Measurements from ENCODE around the gene SP140L. TPM values are rescaled to one million over a fixed set of nuclear protein-coding genes. Genes with fewer than 3 reads are reported as not detected.
A peak's percentile ranks its signal among the peaks of the same experiment; 100 is the strongest.

SP140L gene
- polyA plus RNA-seq, 4 donors: 11.8 to 15.4 (median 13.0) TPM

- Histone ChIP-seq H3K9me3 (ENCODE audit: control insufficient read depth in 2 of 2, insufficient read depth in 1 of 2, low read depth in 1 of 2, low read length in 1 of 2) (peaks cover 0 to 14% of the 10 kb centered on the region in 2 donors), H3K4me1 (ENCODE audit: control insufficient read depth in 3 of 3, insufficient read depth in 2 of 3, low read depth in 1 of 3, low read length in 2 of 3) (peaks cover 0 to 4% (median 2%) of the 10 kb centered on the region in 3 donors), H3K27me3 (ENCODE audit: control insufficient read depth in 3 of 3, insufficient read depth in 3 of 3, low read length in 3 of 3) (no peaks in the 10 kb centered on the region), H3K36me3 (ENCODE audit: control insufficient read depth in 3 of 3, insufficient read depth in 2 of 3, low read depth in 1 of 3, low read length in 3 of 3) (peaks cover 0 to 8% (median under 1%) of the 10 kb centered on the region in 3 donors), H3K4me3 (ENCODE audit: low read depth in 1 of 3, low read length in 3 of 3) (no peak overlapping the region), H3K27ac (ENCODE audit: low read depth in 1 of 3, low read length in 2 of 3) (no peak overlapping the region)
- WGBS, 3 donors: 98 to 100% (median 100%) methylated on average over 1 of the region's 1 CpG
- FAIRE-seq (no peak), DNase-seq (no peak)
Observed at GRCh38 chr2:230346465-230346864, 19.5 kb downstream of the SP140L start.

GRCh38 chr2:230346921-230347533, 20.0 kb downstream of the SP140L start:
- Histone ChIP-seq H3K27ac (ENCODE audit: low read depth in 1 of 3, low read length in 2 of 3) (no peak overlapping the region), H3K27me3 (ENCODE audit: control insufficient read depth in 3 of 3, insufficient read depth in 3 of 3, low read length in 3 of 3) (no peaks in the 10 kb centered on the region), H3K36me3 (ENCODE audit: control insufficient read depth in 3 of 3, insufficient read depth in 2 of 3, low read depth in 1 of 3, low read length in 3 of 3) (peaks cover 2 to 11% (median 3%) of the 10 kb centered on the region in 3 donors), H3K9me3 (ENCODE audit: control insufficient read depth in 2 of 2, insufficient read depth in 1 of 2, low read depth in 1 of 2, low read length in 1 of 2) (peaks cover 0 to 14% of the 10 kb centered on the region in 2 donors), H3K4me3 (ENCODE audit: low read depth in 1 of 3, low read length in 3 of 3) (no peak overlapping the region), H3K4me1 (ENCODE audit: control insufficient read depth in 3 of 3, insufficient read depth in 2 of 3, low read depth in 1 of 3, low read length in 2 of 3) (peaks cover 0 to 4% (median 2%) of the 10 kb centered on the region in 3 donors)
- no peak for DNase-seq
- FAIRE-seq: no peak
- 91 to 96% (median 92%) methylated on average over 1 of the region's 1 CpG for WGBS, 3 donors

GRCh38 chr2:230347659-230348305, 20.8 kb downstream of the SP140L start:
- Histone ChIP-seq H3K27ac (ENCODE audit: low read depth in 1 of 3, low read length in 2 of 3) (peak overlapping the region in 1 of 3 donors; percentile 9), H3K4me1 (ENCODE audit: control insufficient read depth in 3 of 3, insufficient read depth in 2 of 3, low read depth in 1 of 3, low read length in 2 of 3) (peaks cover 0 to 4% (median 2%) of the 10 kb centered on the region in 3 donors), H3K27me3 (ENCODE audit: control insufficient read depth in 3 of 3, insufficient read depth in 3 of 3, low read length in 3 of 3) (no peaks in the 10 kb centered on the region), H3K36me3 (ENCODE audit: control insufficient read depth in 3 of 3, insufficient read depth in 2 of 3, low read depth in 1 of 3, low read length in 3 of 3) (peaks cover 2 to 11% (median 5%) of the 10 kb centered on the region in 3 donors), H3K4me3 (ENCODE audit: low read depth in 1 of 3, low read length in 3 of 3) (no peak overlapping the region), H3K9me3 (ENCODE audit: control insufficient read depth in 2 of 2, insufficient read depth in 1 of 2, low read depth in 1 of 2, low read length in 1 of 2) (peaks cover 0 to 14% of the 10 kb centered on the region in 2 donors)
- DNase-seq (peak in 1 of 2 donors; percentile 45), FAIRE-seq (no peak)
- 75 to 82% (median 78%) methylated on average over 6 of the region's 6 CpGs for WGBS, 3 donors

- Histone ChIP-seq H3K36me3 (ENCODE audit: control insufficient read depth in 3 of 3, insufficient read depth in 2 of 3, low read depth in 1 of 3, low read length in 3 of 3) (peaks cover 2 to 11% (median 5%) of the 10 kb centered on the region in 3 donors), H3K27ac (ENCODE audit: low read depth in 1 of 3, low read length in 2 of 3) (no peak overlapping the region), H3K4me1 (ENCODE audit: control insufficient read depth in 3 of 3, insufficient read depth in 2 of 3, low read depth in 1 of 3, low read length in 2 of 3) (peaks cover 0 to 4% (median 2%) of the 10 kb centered on the region in 3 donors), H3K4me3 (ENCODE audit: low read depth in 1 of 3, low read length in 3 of 3) (no peak overlapping the region), H3K9me3 (ENCODE audit: control insufficient read depth in 2 of 2, insufficient read depth in 1 of 2, low read depth in 1 of 2, low read length in 1 of 2) (peaks cover 0 to 12% of the 10 kb centered on the region in 2 donors), H3K27me3 (ENCODE audit: control insufficient read depth in 3 of 3, insufficient read depth in 3 of 3, low read length in 3 of 3) (no peaks in the 10 kb centered on the region)
- FAIRE-seq (no peak), DNase-seq (no peak)
Observed at GRCh38 chr2:230348787-230349186, 21.8 kb downstream of the SP140L start.

GRCh38 chr2:230356084-230356483, 29.1 kb downstream of the SP140L start:
- Histone ChIP-seq H3K27ac (ENCODE audit: low read depth in 1 of 3, low read length in 2 of 3) (no peak overlapping the region), H3K4me3 (ENCODE audit: low read depth in 1 of 3, low read length in 3 of 3) (no peak overlapping the region), H3K4me1 (ENCODE audit: control insufficient read depth in 3 of 3, insufficient read depth in 2 of 3, low read depth in 1 of 3, low read length in 2 of 3) (no peaks in the 10 kb centered on the region), H3K9me3 (ENCODE audit: control insufficient read depth in 2 of 2, insufficient read depth in 1 of 2, low read depth in 1 of 2, low read length in 1 of 2) (peaks cover 0 to 2% of the 10 kb centered on the region in 2 donors), H3K27me3 (ENCODE audit: control insufficient read depth in 3 of 3, insufficient read depth in 3 of 3, low read length in 3 of 3) (no peaks in the 10 kb centered on the region), H3K36me3 (ENCODE audit: control insufficient read depth in 3 of 3, insufficient read depth in 2 of 3, low read depth in 1 of 3, low read length in 3 of 3) (peaks cover 5 to 8% (median 8%) of the 10 kb centered on the region in 3 donors)
- 93 to 100% (median 97%) methylated on average over 2 of the region's 2 CpGs for WGBS, 3 donors
- DNase-seq: no peak
- FAIRE-seq: no peak

- Histone ChIP-seq H3K27me3 (ENCODE audit: control insufficient read depth in 3 of 3, insufficient read depth in 3 of 3, low read length in 3 of 3) (no peaks in the 10 kb centered on the region), H3K27ac (ENCODE audit: low read depth in 1 of 3, low read length in 2 of 3) (no peak overlapping the region), H3K4me1 (ENCODE audit: control insufficient read depth in 3 of 3, insufficient read depth in 2 of 3, low read depth in 1 of 3, low read length in 2 of 3) (no peaks in the 10 kb centered on the region), H3K9me3 (ENCODE audit: control insufficient read depth in 2 of 2, insufficient read depth in 1 of 2, low read depth in 1 of 2, low read length in 1 of 2) (peaks cover 0 to 2% of the 10 kb centered on the region in 2 donors), H3K36me3 (ENCODE audit: control insufficient read depth in 3 of 3, insufficient read depth in 2 of 3, low read depth in 1 of 3, low read length in 3 of 3) (peaks cover 2 to 15% (median 9%) of the 10 kb centered on the region in 3 donors), H3K4me3 (ENCODE audit: low read depth in 1 of 3, low read length in 3 of 3) (no peak overlapping the region)
- DNase-seq: no peak
- WGBS, 3 donors: 87 to 100% (median 93%) methylated on average over 1 of the region's 1 CpG
- no peak for FAIRE-seq
Observed at GRCh38 chr2:230358305-230358704, 31.3 kb downstream of the SP140L start.

- H3K27ac ChIP-seq (ENCODE audit: low read depth in 1 of 3, low read length in 2 of 3): no peak overlapping the region
- no peaks in the 10 kb centered on the region for H3K4me1 ChIP-seq (ENCODE audit: control insufficient read depth in 3 of 3, insufficient read depth in 2 of 3, low read depth in 1 of 3, low read length in 2 of 3)
- H3K4me3 ChIP-seq (ENCODE audit: low read depth in 1 of 3, low read length in 3 of 3): no peak overlapping the region
- no peak for FAIRE-seq
- peaks cover 0 to 2% of the 10 kb centered on the region in 2 donors for H3K9me3 ChIP-seq (ENCODE audit: control insufficient read depth in 2 of 2, insufficient read depth in 1 of 2, low read depth in 1 of 2, low read length in 1 of 2)
- WGBS, 3 donors: 53 to 62% (median 54%) methylated on average over 1 of the region's 1 CpG
- peaks cover 2 to 17% (median 9%) of the 10 kb centered on the region in 3 donors for H3K36me3 ChIP-seq (ENCODE audit: control insufficient read depth in 3 of 3, insufficient read depth in 2 of 3, low read depth in 1 of 3, low read length in 3 of 3)
- H3K27me3 ChIP-seq (ENCODE audit: control insufficient read depth in 3 of 3, insufficient read depth in 3 of 3, low read length in 3 of 3): no peaks in the 10 kb centered on the region
- no peak for DNase-seq
Observed at GRCh38 chr2:230360028-230360427, 33.0 kb downstream of the SP140L start.

GRCh38 chr2:230362030-230362691, 35.2 kb downstream of the SP140L start:
- Histone ChIP-seq H3K36me3 (ENCODE audit: control insufficient read depth in 3 of 3, insufficient read depth in 2 of 3, low read depth in 1 of 3, low read length in 3 of 3) (peaks cover 2 to 17% (median 9%) of the 10 kb centered on the region in 3 donors), H3K27me3 (ENCODE audit: control insufficient read depth in 3 of 3, insufficient read depth in 3 of 3, low read length in 3 of 3) (no peaks in the 10 kb centered on the region), H3K4me3 (ENCODE audit: low read depth in 1 of 3, low read length in 3 of 3) (no peak overlapping the region), H3K27ac (ENCODE audit: low read depth in 1 of 3, low read length in 2 of 3) (no peak overlapping the region), H3K4me1 (ENCODE audit: control insufficient read depth in 3 of 3, insufficient read depth in 2 of 3, low read depth in 1 of 3, low read length in 2 of 3) (no peaks in the 10 kb centered on the region), H3K9me3 (ENCODE audit: control insufficient read depth in 2 of 2, insufficient read depth in 1 of 2, low read depth in 1 of 2, low read length in 1 of 2) (peaks cover 0 to 2% of the 10 kb centered on the region in 2 donors)
- WGBS, 3 donors: 54 to 60% (median 56%) methylated on average over 1 of the region's 1 CpG
- DNase-seq (no peak), FAIRE-seq (no peak)
